GM18951 (cell line): Measurements from ENCODE around the gene CAST.

ENCODE experiments used
- POLR2A ChIP-seq: IDR thresholded peaks from 4 replicates; pipeline ENCODE4 v1.6.1; 2011; ENCODE audit warnings: mild to moderate bottlenecking; ENCODE audit not compliant: insufficient read length, insufficient read depth; ENCODE audit errors: extremely low read depth
- in situ Hi-C: fragments of 300-500 bp; cut with MboI; formaldehyde crosslinking; loops from one replicate; pipeline ENCODE4 v1.12.0; 2022; ENCODE audit warnings: low sequenced_read_pairs, mixed read lengths, inconsistent platforms; ENCODE audit not compliant: unreplicated experiment

Gene CAST

DNA sequence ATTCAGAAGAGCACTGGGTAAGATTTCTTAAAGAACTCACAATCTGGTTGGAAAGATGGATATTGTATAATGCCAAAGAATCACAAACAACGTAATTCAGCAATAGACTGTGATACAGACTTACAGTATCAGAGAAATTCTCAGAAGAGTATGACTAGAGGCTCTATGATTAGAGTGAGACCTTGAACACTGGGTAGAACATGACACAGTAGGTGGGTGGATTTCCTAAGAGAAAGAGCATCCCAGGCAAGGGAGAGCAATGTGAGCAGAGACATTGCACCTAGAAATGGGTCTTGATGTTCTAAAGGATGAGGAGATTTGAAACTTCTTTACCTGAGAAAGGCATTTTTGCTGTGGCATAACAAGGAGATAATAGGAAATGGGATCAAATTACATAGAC lies 27.3 kb upstream of the CAST start:
- in situ Hi-C loops: no loop called here
- TF ChIP-seq POLR2A: no peak

DNA sequence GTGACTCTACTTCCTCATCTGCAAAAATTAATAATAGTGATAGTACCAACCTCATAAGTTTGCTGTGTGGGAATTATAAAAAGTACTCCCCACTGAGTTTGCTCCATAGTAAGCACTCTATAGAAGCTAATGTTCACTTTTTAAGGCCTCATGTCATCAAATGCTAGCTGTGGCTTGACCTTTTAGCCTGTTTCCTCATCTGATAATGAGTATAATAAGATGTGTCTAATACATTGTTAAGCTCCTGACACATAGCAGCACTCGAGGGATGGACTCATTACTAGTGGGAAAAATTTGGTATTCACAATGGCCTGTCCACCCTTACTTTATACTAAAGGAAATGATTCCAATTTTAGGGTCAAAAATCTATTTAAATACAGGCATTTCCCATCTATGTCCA lies 26.1 kb upstream of the CAST start:
- TF ChIP-seq POLR2A: no peak
- in situ Hi-C loops: no loop called here

GRCh38 chr5:96636594-96636993 lies 25.6 kb upstream of the CAST start:
- in situ Hi-C loops: no loop called here

GRCh38 chr5:96637196-96637595 lies 25.0 kb upstream of the CAST start:
- in situ Hi-C loops: no loop called here
- TF ChIP-seq POLR2A: no peak

More at GRCh38 chr5:96636594-96636993, 25.6 kb upstream of the CAST start:
- TF ChIP-seq POLR2A: no peak

GRCh38 chr5:96638561-96638960 lies 23.6 kb upstream of the CAST start:
- in situ Hi-C loops: no loop called here
- no peak for TF ChIP-seq POLR2A

GRCh38 chr5:96640696-96641095 lies 21.5 kb upstream of the CAST start:
- in situ Hi-C loops: no loop called here
- no peak for TF ChIP-seq POLR2A

GRCh38 chr5:96641368-96642280 lies 20.6 kb upstream of the CAST start:
- no peak for TF ChIP-seq POLR2A
- in situ Hi-C loops: no loop called here

GRCh38 chr5:96642281-96642640 lies 19.9 kb upstream of the CAST start:
- in situ Hi-C loops: no loop called here
- no peak for TF ChIP-seq POLR2A

GRCh38 chr5:96645091-96645490 lies 17.1 kb upstream of the CAST start:
- no peak for TF ChIP-seq POLR2A
- in situ Hi-C loops: no loop called here

DNA sequence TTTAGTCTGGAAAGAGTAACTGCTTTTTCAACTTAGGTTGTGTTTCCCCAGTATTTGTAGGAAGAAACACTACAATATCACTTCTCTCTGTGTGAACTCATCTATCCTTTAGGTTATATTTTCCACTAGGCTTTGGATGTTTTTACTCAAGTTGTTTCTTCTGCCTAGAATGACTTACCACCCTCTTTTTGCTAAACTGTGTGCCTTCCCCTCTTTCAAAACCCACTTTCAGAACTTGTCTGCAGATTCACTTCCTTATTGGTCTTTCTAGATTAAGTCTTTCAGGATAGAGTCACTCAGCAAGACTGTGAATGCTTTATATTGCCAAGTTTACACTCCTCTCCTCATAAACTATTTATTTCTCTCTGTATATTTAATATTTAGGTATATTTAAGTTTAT lies 14.2 kb upstream of the CAST start:
- in situ Hi-C loops: no loop called here
- TF ChIP-seq POLR2A: no peak

GRCh38 chr5:96648593-96648992 lies 13.6 kb upstream of the CAST start:
- no peak for TF ChIP-seq POLR2A
- in situ Hi-C loops: no loop called here

DNA sequence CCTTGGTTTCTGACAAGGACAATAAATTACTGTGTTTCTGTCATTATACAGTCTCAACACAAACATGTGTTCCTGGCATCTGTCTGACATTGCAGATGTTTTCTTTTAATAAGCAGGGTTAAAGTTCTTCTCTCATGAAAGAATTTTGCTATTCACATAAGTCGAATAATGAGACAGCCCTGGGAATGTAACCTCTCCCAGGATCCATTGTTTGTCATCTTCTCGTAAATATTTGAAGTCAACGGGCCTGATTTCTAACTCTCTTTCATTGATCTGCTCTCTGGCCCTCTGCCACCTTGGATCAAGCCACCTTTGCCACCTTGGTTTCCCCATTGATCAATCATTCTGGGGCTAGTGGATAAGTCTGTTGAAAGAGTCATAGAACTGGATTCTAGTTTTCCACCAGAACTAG lies 12.9 kb upstream of the CAST start:
- TF ChIP-seq POLR2A: no peak
- in situ Hi-C loops: no loop called here

DNA sequence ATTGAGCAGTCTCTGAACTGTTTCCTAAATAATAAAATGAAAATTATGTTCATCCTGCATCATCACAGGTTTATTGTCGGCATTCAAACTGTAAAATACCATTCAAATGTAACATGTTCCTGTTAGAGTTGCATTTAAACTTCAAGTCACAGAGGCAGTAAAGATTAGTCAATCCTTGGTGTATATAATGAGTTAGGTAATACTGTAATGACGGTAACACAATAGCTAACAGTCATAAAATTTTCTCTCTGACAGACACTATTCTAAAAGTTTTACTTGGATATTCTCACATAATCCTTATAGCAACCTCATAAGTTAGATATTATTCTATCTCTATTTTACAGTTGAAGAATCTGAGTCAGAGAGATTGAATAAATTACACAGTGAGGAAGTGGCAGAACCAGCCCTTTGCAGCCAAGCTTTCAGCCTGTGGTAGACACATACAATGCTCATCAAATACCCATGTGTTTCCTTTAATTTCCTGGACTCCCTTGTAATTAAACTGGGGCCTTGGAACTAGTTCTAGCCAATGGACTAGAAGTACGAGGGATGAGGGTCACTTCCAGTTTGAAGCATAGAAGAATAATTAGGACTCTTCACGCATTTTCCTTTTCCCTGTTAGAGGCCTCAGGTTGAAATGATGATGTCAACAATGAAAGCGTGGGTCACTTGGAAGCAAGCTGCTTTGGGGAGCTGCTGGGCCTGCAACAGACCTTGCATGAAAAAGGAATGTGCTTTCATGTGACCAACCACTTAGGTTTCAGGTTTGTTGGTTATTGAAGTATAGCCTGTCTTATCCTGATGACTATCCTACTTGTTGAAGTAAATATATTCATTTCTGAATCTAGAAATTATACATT lies 12.3 kb upstream of the CAST start:
- in situ Hi-C loops: no loop called here
- TF ChIP-seq POLR2A: no peak

DNA sequence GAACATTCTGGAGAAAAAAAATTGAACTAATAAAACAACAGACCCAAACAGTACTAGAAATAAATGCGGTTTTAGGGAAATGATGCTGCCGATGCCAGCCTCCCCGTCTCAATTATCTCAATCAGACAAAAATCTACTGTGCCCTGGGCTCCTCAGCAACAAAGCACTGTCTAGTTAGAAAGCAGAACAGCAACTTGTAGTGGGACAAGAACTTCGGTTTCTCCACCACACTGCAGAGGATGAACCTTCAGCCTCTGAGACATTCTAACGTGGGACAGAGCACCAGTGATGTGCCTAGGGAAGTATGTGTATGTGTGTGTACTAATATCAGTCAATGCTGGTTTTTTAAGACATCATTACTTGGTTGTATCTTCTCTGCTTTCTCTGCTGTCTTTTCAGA lies 11.1 kb upstream of the CAST start:
- TF ChIP-seq POLR2A: no peak
- in situ Hi-C loops: no loop called here
